ENCODE data around the gene CDH13.

DNA sequence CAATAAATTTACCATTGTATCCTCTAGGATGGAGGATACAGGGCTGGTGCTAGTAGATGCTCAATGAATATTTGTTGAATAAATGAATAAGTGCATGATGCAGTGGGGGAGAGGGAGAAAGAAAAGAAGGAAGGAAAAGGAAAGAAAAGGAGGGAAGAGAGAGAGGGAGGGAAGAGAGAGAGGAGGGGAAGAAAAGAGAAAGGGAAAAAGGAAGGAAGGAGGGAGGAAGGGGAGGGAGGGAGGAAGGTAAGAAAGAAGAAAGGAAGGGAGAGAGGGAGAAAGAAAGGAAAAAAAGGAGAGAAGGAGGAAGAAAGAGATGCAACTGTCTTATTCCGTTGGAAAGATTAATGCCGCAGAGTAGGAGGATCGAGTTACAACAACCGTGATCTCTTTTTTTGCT lies 1211.4 kb downstream of the CDH13 start:
- TF ChIP-seq CTCF (IDR thresholded peaks at IDR 0.05 in 2 of 3, conservative IDR thresholded peaks at IDR 0.05 in 1 of 3; ENCODE audit: control insufficient read depth in 2 of 3, extremely low read depth in 1 of 3, insufficient read depth in 1 of 3, low read depth in 3 of 3, low read length in 3 of 3) (no peak), EZH2 (IDR thresholded peaks at IDR 0.05; ENCODE audit: borderline replicate concordance, control insufficient read depth, low read depth, low read length) (no peak), YBX1 (IDR thresholded peaks at IDR 0.05) (no peak), RAD51 (IDR thresholded peaks at IDR 0.05) (no peak)
